ENCODE measurements around the gene SEC14L1.
"Not testable (repeated sequence)": the region's sequence is repeated elsewhere in the genome, so short reads cannot be mapped to it uniquely, and the experiment has no call there.

The SEC14L1 gene

DNA sequence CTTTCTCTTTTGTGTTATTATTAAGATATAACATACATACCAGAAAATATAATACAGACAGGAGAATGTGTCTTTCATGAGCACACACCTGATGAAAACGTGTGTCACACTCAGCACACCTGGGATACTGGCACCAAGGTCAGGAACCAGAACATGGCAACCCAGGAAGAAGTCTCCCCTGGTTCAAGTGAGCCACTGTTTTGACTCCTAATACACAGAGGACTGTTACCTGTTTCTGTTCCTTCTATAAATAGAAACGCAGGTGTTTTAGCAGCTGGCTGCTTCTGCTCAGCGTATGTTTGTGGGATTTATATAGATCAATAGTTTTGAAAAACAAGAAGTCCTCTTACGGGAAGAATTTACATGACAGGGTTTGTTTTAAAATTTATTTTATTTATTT is 3.5 kb downstream of the SEC14L1 start:
- H3K27me3 Mint-ChIP-seq, result no peaks in the 10 kb centered on the region
- no peaks in the 10 kb centered on the region for H3K9me3 Mint-ChIP-seq
- peaks cover 68% of the 10 kb centered on the region for H3K4me1 Mint-ChIP-seq (ENCODE audit: low read depth)
- no peak overlapping the region for H3K4me3 Mint-ChIP-seq
- no peak for DNase-seq
- peaks cover 72% of the 10 kb centered on the region for H3K36me3 Mint-ChIP-seq (ENCODE audit: low read depth)
- no peak overlapping the region for H3K27ac Mint-ChIP-seq

DNA sequence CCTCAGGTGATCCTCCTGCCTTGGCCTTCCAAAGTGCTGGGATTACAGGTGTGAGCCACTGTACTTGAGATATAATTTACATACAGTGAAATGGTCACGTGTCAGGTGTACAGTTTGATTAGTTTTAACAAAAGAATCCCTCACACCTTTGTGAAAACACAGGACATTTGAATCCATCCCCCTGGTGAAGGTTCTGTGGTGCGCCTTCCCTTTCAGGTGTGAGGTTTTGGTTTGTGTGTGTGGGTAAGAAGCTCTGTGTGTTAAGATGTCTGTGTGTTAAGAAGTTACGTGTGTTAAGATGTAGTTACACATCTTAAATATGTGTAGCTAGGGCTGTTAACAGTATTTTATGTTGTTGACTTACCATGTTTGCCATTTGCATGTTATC is 4.4 kb downstream of the SEC14L1 start:
- no peaks in the 10 kb centered on the region for H3K9me3 Mint-ChIP-seq
- peak overlapping the region; percentile 50 for H3K27ac Mint-ChIP-seq
- H3K4me1 Mint-ChIP-seq (ENCODE audit: low read depth), result peaks cover 64% of the 10 kb centered on the region
- peaks cover 72% of the 10 kb centered on the region for H3K36me3 Mint-ChIP-seq (ENCODE audit: low read depth)
- no peak overlapping the region for H3K4me3 Mint-ChIP-seq
- H3K27me3 Mint-ChIP-seq, result no peaks in the 10 kb centered on the region
- no peak for DNase-seq

GRCh38 chr17:77145612-77146245 is 5.0 kb downstream of the SEC14L1 start:
- Mint-ChIP-seq H3K36me3 (ENCODE audit: low read depth) (peaks cover 77% of the 10 kb centered on the region), H3K4me3 (no peak overlapping the region), H3K4me1 (ENCODE audit: low read depth) (peaks cover 69% of the 10 kb centered on the region), H3K27ac (peak overlapping the region; percentile 50), H3K9me3 (no peaks in the 10 kb centered on the region), H3K27me3 (no peaks in the 10 kb centered on the region)
- DNase-seq, result no peak

DNA sequence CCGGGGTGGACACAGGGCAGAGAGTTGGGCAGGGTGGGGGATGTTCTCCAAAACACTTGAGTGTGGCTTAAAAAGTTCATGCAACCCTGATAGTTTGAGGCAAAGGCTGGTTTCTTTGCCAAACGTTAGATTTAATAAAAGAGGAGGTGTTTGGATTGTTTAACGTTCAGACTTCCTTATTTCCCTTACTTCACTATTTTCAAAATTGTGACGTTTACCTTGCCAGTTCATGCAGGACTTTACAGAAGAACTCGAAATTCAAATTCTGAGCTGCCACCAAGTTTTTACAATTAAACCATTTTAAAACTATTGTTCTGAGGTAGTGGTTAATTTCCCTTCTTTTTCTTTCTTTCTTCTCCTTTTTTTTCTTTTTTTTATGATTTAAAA is 5.5 kb downstream of the SEC14L1 start:
- Mint-ChIP-seq H3K4me3 (no peak overlapping the region), H3K4me1 (ENCODE audit: low read depth) (peaks cover 75% of the 10 kb centered on the region), H3K27ac (peak overlapping the region; percentile 50), H3K9me3 (no peaks in the 10 kb centered on the region), H3K27me3 (no peaks in the 10 kb centered on the region), H3K36me3 (ENCODE audit: low read depth) (peaks cover 82% of the 10 kb centered on the region)
- DNase-seq, result no peak

- Mint-ChIP-seq H3K9me3 (no peaks in the 10 kb centered on the region), H3K27me3 (no peaks in the 10 kb centered on the region), H3K27ac (peak overlapping the region; percentile 48), H3K36me3 (ENCODE audit: low read depth) (peaks cover 80% of the 10 kb centered on the region), H3K4me3 (peak overlapping the region; percentile 34), H3K4me1 (ENCODE audit: low read depth) (peaks cover 73% of the 10 kb centered on the region)
- DNase-seq, result no peak
Observed at GRCh38 chr17:77146882-77147281, 6.1 kb downstream of the SEC14L1 start.

- peaks cover 78% of the 10 kb centered on the region for H3K36me3 Mint-ChIP-seq (ENCODE audit: low read depth)
- no peaks in the 10 kb centered on the region for H3K27me3 Mint-ChIP-seq
- no peak overlapping the region for H3K4me3 Mint-ChIP-seq
- peak overlapping the region; percentile 48 for H3K27ac Mint-ChIP-seq
- DNase-seq, result no peak
- no peaks in the 10 kb centered on the region for H3K9me3 Mint-ChIP-seq
- H3K4me1 Mint-ChIP-seq (ENCODE audit: low read depth), result peaks cover 68% of the 10 kb centered on the region
Observed at GRCh38 chr17:77147357-77147801, 6.6 kb downstream of the SEC14L1 start.

DNA sequence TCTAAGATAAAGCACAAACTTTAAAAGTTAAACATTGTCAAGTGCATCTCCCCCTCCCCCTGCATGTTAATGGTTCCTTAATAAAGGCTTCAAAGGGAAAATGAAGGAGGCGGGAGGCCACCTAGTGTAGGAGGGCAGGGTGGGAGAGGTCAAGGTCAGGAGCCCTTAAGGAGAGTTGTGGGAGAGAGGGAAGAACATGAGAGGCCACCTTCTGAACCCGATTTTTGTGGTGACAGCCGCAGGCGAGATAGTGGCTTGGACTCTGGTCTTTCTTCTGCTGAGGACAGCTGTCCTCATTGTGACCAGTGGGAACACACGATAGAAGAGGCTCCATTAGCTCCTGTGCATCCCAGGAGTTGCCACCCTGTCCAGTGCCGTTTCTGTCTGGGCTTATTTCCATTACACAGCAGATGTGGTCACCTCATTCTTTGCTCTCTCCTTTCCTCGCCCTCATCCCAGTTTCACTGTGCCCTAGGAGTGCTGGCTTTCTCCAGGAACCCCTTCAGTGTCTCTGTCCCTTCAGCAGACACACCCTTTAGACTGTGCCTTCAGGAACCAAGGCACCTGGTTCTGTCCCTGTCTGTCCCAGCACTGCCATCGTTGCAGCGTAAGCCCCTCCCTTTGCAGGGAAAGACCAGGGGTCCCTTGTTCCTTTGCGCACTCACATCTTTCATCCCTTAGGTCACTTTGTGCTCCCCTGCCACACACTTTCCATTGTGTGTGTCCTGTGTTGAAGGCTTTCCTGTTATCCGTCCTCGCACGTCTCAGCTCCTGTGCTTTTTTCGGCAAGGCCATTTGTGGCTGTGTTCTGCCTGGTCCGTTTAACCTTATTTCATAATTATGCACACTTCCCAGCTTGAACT is 7.5 kb downstream of the SEC14L1 start:
- no peaks in the 10 kb centered on the region for H3K27me3 Mint-ChIP-seq
- DNase-seq, result no peak
- no peak overlapping the region for H3K27ac Mint-ChIP-seq
- peaks cover 75% of the 10 kb centered on the region for H3K36me3 Mint-ChIP-seq (ENCODE audit: low read depth)
- no peak overlapping the region for H3K4me3 Mint-ChIP-seq
- H3K4me1 Mint-ChIP-seq (ENCODE audit: low read depth), result peaks cover 65% of the 10 kb centered on the region
- no peaks in the 10 kb centered on the region for H3K9me3 Mint-ChIP-seq

DNA sequence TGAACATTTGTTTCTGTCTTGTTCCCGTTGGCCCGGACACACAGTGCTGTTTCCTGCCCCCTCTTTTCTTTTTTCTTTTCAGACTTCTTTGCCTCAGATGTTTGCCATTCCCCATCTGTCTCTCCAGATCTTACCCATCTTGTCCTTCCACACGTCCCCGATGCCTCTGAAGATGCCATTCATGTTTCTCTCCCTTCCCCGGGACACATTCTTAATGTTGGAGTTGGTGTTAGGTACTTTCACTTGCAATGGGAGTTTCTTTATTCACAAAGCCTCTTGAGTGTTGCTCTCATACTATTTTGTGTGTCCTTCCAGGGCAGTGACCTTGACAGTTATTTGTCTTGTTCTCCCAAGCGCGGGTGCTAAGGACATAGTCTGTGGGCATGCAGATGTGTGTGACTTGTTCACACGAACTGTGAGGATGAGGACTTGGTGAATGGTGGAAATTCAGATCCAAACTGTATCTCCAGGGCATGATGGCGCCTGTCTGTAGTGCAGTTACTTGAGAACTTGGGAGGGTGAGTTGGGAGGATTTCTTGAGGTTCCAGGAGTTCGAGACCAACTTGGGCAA is 8.3 kb downstream of the SEC14L1 start:
- H3K4me1 Mint-ChIP-seq (ENCODE audit: low read depth), result peaks cover 64% of the 10 kb centered on the region
- no peak overlapping the region for H3K4me3 Mint-ChIP-seq
- H3K27ac Mint-ChIP-seq, result no peak overlapping the region
- DNase-seq, result no peak
- no peaks in the 10 kb centered on the region for H3K9me3 Mint-ChIP-seq
- H3K36me3 Mint-ChIP-seq (ENCODE audit: low read depth), result peaks cover 74% of the 10 kb centered on the region
- H3K27me3 Mint-ChIP-seq, result no peaks in the 10 kb centered on the region

GRCh38 chr17:77150196-77150595 is 9.4 kb downstream of the SEC14L1 start:
- no peak overlapping the region for H3K27ac Mint-ChIP-seq
- no peak for DNase-seq

DNA sequence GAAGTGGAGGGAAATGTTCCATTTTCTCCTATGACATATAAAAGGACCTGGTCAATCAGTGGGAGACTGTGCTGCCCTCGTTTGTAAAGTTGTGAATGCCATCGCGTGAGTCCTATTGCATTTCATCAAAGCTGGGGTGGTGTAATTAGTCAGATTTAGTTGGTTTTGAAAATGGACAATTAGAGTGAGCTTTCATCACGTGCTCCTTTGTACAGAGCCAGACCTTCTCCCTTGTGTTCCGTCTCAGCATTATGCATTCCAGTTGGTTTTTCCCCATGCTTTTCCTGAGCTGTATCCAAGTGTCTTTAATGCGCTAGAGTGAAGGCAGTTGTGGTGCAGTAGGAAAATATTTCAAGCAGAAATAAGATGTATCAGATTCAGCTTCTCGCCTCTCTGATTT is 10.4 kb downstream of the SEC14L1 start:
- DNase-seq, result no peak
- Mint-ChIP-seq H3K27ac (no peak overlapping the region), H3K36me3 (ENCODE audit: low read depth) (peaks cover 58% of the 10 kb centered on the region), H3K9me3 (no peaks in the 10 kb centered on the region), H3K4me3 (no peak overlapping the region), H3K4me1 (ENCODE audit: low read depth) (peaks cover 65% of the 10 kb centered on the region), H3K27me3 (no peaks in the 10 kb centered on the region)

More at GRCh38 chr17:77150196-77150595, 9.4 kb downstream of the SEC14L1 start:
- Mint-ChIP-seq H3K27me3 (no peaks in the 10 kb centered on the region), H3K36me3 (ENCODE audit: low read depth) (peaks cover 68% of the 10 kb centered on the region), H3K4me3 (no peak overlapping the region), H3K4me1 (ENCODE audit: low read depth) (peaks cover 67% of the 10 kb centered on the region), H3K9me3 (no peaks in the 10 kb centered on the region)

DNA sequence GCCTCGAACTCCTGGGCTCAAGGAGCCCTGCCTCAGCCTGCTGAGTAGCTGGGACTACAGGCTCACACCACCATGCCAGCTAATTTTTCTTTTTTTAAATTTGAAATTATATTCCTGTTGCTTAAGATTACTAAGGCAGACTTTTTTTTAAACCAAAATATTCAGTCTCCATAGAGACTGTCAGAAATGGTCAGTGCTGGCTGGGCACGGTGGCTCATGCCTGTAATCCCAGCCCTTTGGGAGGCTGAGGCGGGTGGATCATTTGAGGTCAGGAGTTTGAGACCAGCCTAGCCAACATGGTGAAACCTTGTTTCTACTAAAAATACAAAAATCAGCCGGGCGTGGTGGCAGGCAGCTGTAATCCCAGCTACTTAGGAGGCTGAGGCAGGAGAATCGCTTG is 11.3 kb downstream of the SEC14L1 start:
- DNase-seq, H3K27ac Mint-ChIP-seq, H3K9me3 Mint-ChIP-seq, H3K4me3 Mint-ChIP-seq, H3K27me3 Mint-ChIP-seq: not testable (repeated sequence)
- peaks cover 54% of the 10 kb centered on the region for H3K36me3 Mint-ChIP-seq (ENCODE audit: low read depth)
- peaks cover 64% of the 10 kb centered on the region for H3K4me1 Mint-ChIP-seq (ENCODE audit: low read depth)

DNA sequence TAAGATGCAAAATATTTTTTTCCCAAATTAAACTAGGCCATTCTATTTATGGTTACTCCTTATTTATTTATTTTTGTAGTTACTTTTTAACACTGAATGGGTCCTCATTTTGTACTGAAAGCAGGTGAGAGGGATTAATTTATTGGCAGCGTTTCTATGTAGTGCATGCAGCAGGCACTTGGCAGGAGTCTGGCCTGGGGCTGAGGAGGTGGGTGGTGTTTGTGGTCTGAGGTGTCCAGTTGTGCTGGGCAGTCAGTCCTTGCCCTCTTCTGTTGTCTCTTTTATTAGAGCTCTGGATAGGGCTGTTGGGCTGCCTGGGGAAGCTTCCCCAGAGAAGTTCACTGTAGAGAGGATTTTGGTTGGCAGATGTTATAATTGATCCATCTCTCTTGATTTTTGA is 12.7 kb downstream of the SEC14L1 start:
- no peak for DNase-seq
- Mint-ChIP-seq H3K9me3 (no peaks in the 10 kb centered on the region), H3K27me3 (no peaks in the 10 kb centered on the region), H3K27ac (no peak overlapping the region), H3K36me3 (ENCODE audit: low read depth) (peaks cover 48% of the 10 kb centered on the region), H3K4me1 (ENCODE audit: low read depth) (peaks cover 62% of the 10 kb centered on the region), H3K4me3 (no peak overlapping the region)

- H3K27ac Mint-ChIP-seq, result peak overlapping the region; percentile 52
- peaks cover 57% of the 10 kb centered on the region for H3K4me1 Mint-ChIP-seq (ENCODE audit: low read depth)
- peaks cover 42% of the 10 kb centered on the region for H3K36me3 Mint-ChIP-seq (ENCODE audit: low read depth)
Observed at GRCh38 chr17:77153999-77154586, 13.3 kb downstream of the SEC14L1 start.

DNA sequence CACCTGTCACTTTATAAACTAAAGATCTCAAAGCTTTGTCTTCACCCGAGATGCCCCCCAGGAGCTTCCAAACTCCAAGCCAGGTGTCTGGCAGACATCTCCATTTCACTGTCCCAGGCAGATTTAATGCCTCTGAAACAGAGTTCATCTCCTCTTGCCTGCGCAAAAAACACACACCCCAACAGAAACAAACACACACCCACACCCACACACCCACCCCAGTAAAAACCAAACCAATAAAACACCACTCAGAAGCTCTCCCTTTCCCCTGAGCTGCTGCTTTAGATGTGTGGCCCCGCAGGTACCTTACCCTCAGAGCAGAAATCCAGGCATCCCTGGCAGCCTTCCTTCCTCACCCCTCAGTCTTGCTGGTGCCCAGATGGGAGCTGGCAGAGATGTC is 14.4 kb downstream of the SEC14L1 start:
- Mint-ChIP-seq H3K36me3 (ENCODE audit: low read depth) (peaks cover 38% of the 10 kb centered on the region), H3K4me1 (ENCODE audit: low read depth) (peaks cover 58% of the 10 kb centered on the region), H3K27me3 (no peaks in the 10 kb centered on the region), H3K27ac (peak overlapping the region; percentile 70), H3K4me3 (no peak overlapping the region), H3K9me3 (no peaks in the 10 kb centered on the region)
- DNase-seq, result no peak

More at GRCh38 chr17:77153999-77154586, 13.3 kb downstream of the SEC14L1 start:
- H3K4me3 Mint-ChIP-seq, result no peak overlapping the region
- no peak for DNase-seq
- no peaks in the 10 kb centered on the region for H3K27me3 Mint-ChIP-seq
- no peaks in the 10 kb centered on the region for H3K9me3 Mint-ChIP-seq
